GM18868 (cell line): ENCODE measurements around the gene FCER2.

Experiments used
- ATAC-seq: cut with Tn5 transposase; IDR thresholded peaks from one replicate; pipeline ENCODE4 v1.9.1; 2021; ENCODE audit warnings: mild to moderate bottlenecking, moderate library complexity; ENCODE audit not compliant: unreplicated experiment

The FCER2 gene

GRCh38 chr19:7704280-7705060, 2.5 kb upstream of the FCER2 start:
- no peak for ATAC-seq

- ATAC-seq: no peak
Observed at GRCh38 chr19:7703332-7703731, 1.4 kb upstream of the FCER2 start.

GRCh38 chr19:7701049-7701653, 780 bp downstream of the FCER2 start:
- ATAC-seq: no peak

- ATAC-seq: no peak
Observed at GRCh38 chr19:7699417-7700401, 2.2 kb downstream of the FCER2 start.

GRCh38 chr19:7699003-7699402, 2.9 kb downstream of the FCER2 start:
- ATAC-seq: no peak

- no peak for ATAC-seq
Observed at GRCh38 chr19:7698583-7698982, 3.3 kb downstream of the FCER2 start.

- ATAC-seq: no peak
Observed at GRCh38 chr19:7697721-7698287, 4.1 kb downstream of the FCER2 start.

- peak; percentile 35 for ATAC-seq
Observed at GRCh38 chr19:7694499-7694898, 7.4 kb downstream of the FCER2 start.

GRCh38 chr19:7692417-7693088, 9.4 kb downstream of the FCER2 start:
- no peak for ATAC-seq

- ATAC-seq: no peak
Observed at GRCh38 chr19:7691497-7691896, 10.4 kb downstream of the FCER2 start.

GRCh38 chr19:7690779-7691258, 11.1 kb downstream of the FCER2 start:
- no peak for ATAC-seq

- no peak for ATAC-seq
Observed at GRCh38 chr19:7689165-7689564, 12.8 kb downstream of the FCER2 start.

- no peak for ATAC-seq
Observed at GRCh38 chr19:7687177-7687576, 14.8 kb downstream of the FCER2 start.

- no peak for ATAC-seq
Observed at GRCh38 chr19:7685546-7686445, 16.1 kb downstream of the FCER2 start.

GRCh38 chr19:7682175-7682855, 19.6 kb downstream of the FCER2 start:
- ATAC-seq: no peak

GRCh38 chr19:7681340-7682174, 20.4 kb downstream of the FCER2 start:
- ATAC-seq: peak; percentile 44

- ATAC-seq: peak; percentile 46
Observed at GRCh38 chr19:7680606-7681339, 21.2 kb downstream of the FCER2 start, which contains the start of gene TRAPPC5. Gene TRAPPC5 (plus strand): TSS chr19:7680833. CDS start chr19:7682254, 1,421 bp downstream.
